Upper lobe of left lung (tissue), 4 donors: ENCODE results near the gene GRHL1.
"Not testable (repeated sequence)": the region's sequence is repeated elsewhere in the genome, so short reads cannot be mapped to it uniquely, and the experiment has no call there.

Source experiments
- CTCF ChIP-seq, 6 experiments: fragments of 450-650 bp in 4 of 6; fragments of 200-600 bp in 2 of 6; sonication (generic) in 2 of 6; IDR thresholded peaks; one replicate each; pipeline ENCODE4 v1.5.1; 2016 to 2019; ENCODE audit warnings: antibody characterized with exemption in 6 of 6
- EP300 ChIP-seq, 4 donors: sonication (generic); formaldehyde crosslinking; IDR thresholded peaks; one replicate each; pipeline ENCODE4 v1.5.1; 2017; ENCODE audit warnings: antibody characterized with exemption in 4 of 4, control low read depth in 2 of 4
- POLR2AphosphoS5 ChIP-seq, 2 donors: sonication (generic); formaldehyde crosslinking; IDR thresholded peaks; one replicate each; pipeline ENCODE4 v1.5.1; 2017; ENCODE audit warnings: antibody characterized with exemption in 2 of 2

- TF ChIP-seq POLR2AphosphoS5, CTCF, EP300 (IDR thresholded peaks at IDR 0.05): not testable (repeated sequence)
Measured at GRCh38 chr2:10015376-10015989, 64.0 kb downstream of the GRHL1 start.
